HG03378 (cell line): ENCODE measurements around the gene B4GALNT3.

Experiments used
- ATAC-seq: cut with Tn5 transposase; IDR thresholded peaks from one replicate; pipeline ENCODE4 v1.9.1; 2021; ENCODE audit warnings: mild to moderate bottlenecking, moderate library complexity; ENCODE audit not compliant: unreplicated experiment

The B4GALNT3 gene

GRCh38 chr12:588024-588322 is 128.2 kb downstream of the B4GALNT3 start:
- ATAC-seq = no peak

- no peak for ATAC-seq
These were observed 128.9 kb downstream of the B4GALNT3 start for GRCh38 chr12:588646-589045.

- no peak for ATAC-seq
These were observed 130.5 kb downstream of the B4GALNT3 start for GRCh38 chr12:590206-590750.

GRCh38 chr12:591167-592023 is 131.7 kb downstream of the B4GALNT3 start:
- no peak for ATAC-seq

GRCh38 chr12:592024-592505 is 132.3 kb downstream of the B4GALNT3 start:
- ATAC-seq = no peak

GRCh38 chr12:593396-594270 is 133.9 kb downstream of the B4GALNT3 start:
- no peak for ATAC-seq

GRCh38 chr12:597926-598568 is 138.3 kb downstream of the B4GALNT3 start:
- ATAC-seq = no peak

GRCh38 chr12:599756-600155 is 140.0 kb downstream of the B4GALNT3 start:
- no peak for ATAC-seq

GRCh38 chr12:601976-602699 is 142.4 kb downstream of the B4GALNT3 start:
- no peak for ATAC-seq

GRCh38 chr12:602700-603068 is 142.9 kb downstream of the B4GALNT3 start:
- ATAC-seq = no peak

- no peak for ATAC-seq
These were observed 145.2 kb downstream of the B4GALNT3 start for GRCh38 chr12:604956-605355.

- ATAC-seq = no peak
These were observed 147.8 kb downstream of the B4GALNT3 start for GRCh38 chr12:607541-608001.

- no peak for ATAC-seq
These were observed 148.7 kb downstream of the B4GALNT3 start for GRCh38 chr12:608413-608812.

- ATAC-seq = no peak
These were observed 149.2 kb downstream of the B4GALNT3 start for GRCh38 chr12:608921-609320.

- ATAC-seq = no peak
These were observed 152.0 kb downstream of the B4GALNT3 start for GRCh38 chr12:611721-612120.

- ATAC-seq = no peak
These were observed 152.6 kb downstream of the B4GALNT3 start for GRCh38 chr12:612293-612692.

- ATAC-seq = no peak
These were observed 153.1 kb downstream of the B4GALNT3 start for GRCh38 chr12:612886-613285.
